ENCODE results near the gene CWC27. TPM values are rescaled to one million over a fixed set of nuclear protein-coding genes. Genes with fewer than 3 reads are reported as not detected.

CWC27 gene
- polyA plus RNA-seq, 1 of the 3 experiments (the other 2 are of a cell fraction) = 6.6 TPM

DNA sequence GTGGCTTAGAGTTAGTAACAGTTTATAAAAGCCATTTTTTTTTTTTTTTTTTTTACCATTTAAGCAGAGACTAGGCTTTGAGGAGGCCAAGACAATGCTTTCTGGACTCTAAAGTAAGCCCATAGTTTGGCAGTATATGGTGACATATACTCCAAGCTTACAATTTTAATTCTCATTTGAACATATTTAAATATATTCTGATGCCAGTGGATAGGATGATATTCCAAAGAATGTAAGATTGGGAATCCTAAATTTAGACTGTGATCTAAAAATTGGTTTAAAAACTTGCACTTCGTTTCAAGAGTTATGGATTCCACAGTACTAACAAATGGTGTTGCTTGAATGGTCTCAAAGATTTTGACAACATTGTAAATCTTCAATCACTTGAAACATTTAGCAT lies 112.1 kb downstream of the CWC27 start:
- no peak for TF ChIP-seq FOSL2 (IDR thresholded peaks at IDR 0.05; ENCODE audit: borderline replicate concordance, low read depth)
- TF ChIP-seq RAD21 (IDR thresholded peaks at IDR 0.05; ENCODE audit: low read length) = no peak
- no peak for TF ChIP-seq USF2 (IDR thresholded peaks at IDR 0.05; ENCODE audit: borderline replicate concordance, low read depth, low read length)
- TF ChIP-seq MEF2A (IDR thresholded peaks at IDR 0.05; ENCODE audit: borderline replicate concordance, low read depth) = no peak
- no peak for TF ChIP-seq GATA2 (CRISPR knock-in tag; IDR thresholded peaks at IDR 0.05)
- TF ChIP-seq REST (IDR thresholded peaks at IDR 0.05; ENCODE audit: low read depth, low read length) = no peak
- no peak for TF ChIP-seq USF1 (IDR thresholded peaks at IDR 0.05; ENCODE audit: borderline replicate concordance, low read depth)
- no peak overlapping the region for H3K27ac ChIP-seq (ENCODE audit: low read depth in 2 of 2, low read length in 1 of 2)
- ChIA-PET POLR2A (no interaction called here), CTCF (interaction anchor here (1.4 kb wide), 1 partner anchor 10 kb away, joined by 4 read pairs; no protein-coding TSS in a partner anchor)
- peaks cover 0 to 7% of the 10 kb centered on the region in 2 experiments for H3K36me3 ChIP-seq (replicated peaks in 1 of 2; ENCODE audit: control insufficient read depth in 1 of 2, insufficient read depth in 2 of 2, low read length in 1 of 2)
- H3K9me2 ChIP-seq = no peaks in the 10 kb centered on the region
- no peaks in the 10 kb centered on the region; a peak in 1 of 4 replicates for H3K4me1 ChIP-seq (ENCODE audit: control insufficient read depth in 1 of 2, insufficient read depth in 2 of 2, low read depth in 1 of 2, low read length in 1 of 2)
- H3K27me3 ChIP-seq (ENCODE audit: insufficient read depth) = no peaks in the 10 kb centered on the region
- H3K4me2 ChIP-seq = no peak overlapping the region
- H3F3A ChIP-seq (replicated peaks; ENCODE audit: insufficient read depth) = no peaks in the 10 kb centered on the region
- H3K9ac ChIP-seq = no peak overlapping the region
- H2AFZ ChIP-seq (ENCODE audit: low read depth) = no peak overlapping the region
- WGBS (ENCODE audit: low lambda C conversion rate) = 72% methylated on average over 1 of the region's 1 CpG
- DNase-seq = no peak
- H3K9me3 ChIP-seq = no peaks in the 10 kb centered on the region
- H3K79me2 ChIP-seq (ENCODE audit: insufficient read depth) = no peaks in the 10 kb centered on the region
- H3K4me3 ChIP-seq (ENCODE audit: low read depth in 2 of 2, low read length in 1 of 2) = no peak overlapping the region
- no peaks in the 10 kb centered on the region for H4K20me1 ChIP-seq (ENCODE audit: insufficient read depth)

DNA sequence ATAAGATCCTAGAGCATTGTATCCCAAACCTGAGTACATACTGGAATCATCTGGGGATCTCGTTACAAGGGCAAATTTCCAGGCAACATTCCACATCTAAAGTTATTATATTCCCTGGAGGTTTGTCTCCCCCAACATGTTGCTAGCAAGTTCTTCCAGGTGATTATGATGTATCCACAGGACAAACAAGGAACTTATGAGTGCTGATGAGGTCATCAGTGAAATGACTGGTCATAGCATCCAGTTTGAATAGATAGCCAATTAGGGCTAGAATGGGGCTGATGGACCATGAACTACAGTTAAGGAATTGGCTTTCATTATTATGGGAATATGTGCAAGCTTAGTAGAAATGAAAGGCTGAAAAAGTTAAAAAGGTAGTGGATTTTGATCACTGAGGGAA lies 115.2 kb downstream of the CWC27 start:
- no peaks in the 10 kb centered on the region for H3F3A ChIP-seq (replicated peaks; ENCODE audit: insufficient read depth)
- H3K9me3 ChIP-seq = no peaks in the 10 kb centered on the region
- whole genome bisulfite sequencing (ENCODE audit: low lambda C conversion rate) = 86% methylated on average over 1 of the region's 1 CpG
- H3K9ac ChIP-seq = no peak overlapping the region
- H3K36me3 ChIP-seq (replicated peaks in 1 of 2; ENCODE audit: control insufficient read depth in 1 of 2, insufficient read depth in 2 of 2, low read length in 1 of 2) = peaks cover 4 to 7% of the 10 kb centered on the region in 2 experiments
- POLR2A ChIA-PET = no interaction called here
- no peaks in the 10 kb centered on the region for H3K4me1 ChIP-seq (ENCODE audit: control insufficient read depth in 1 of 2, insufficient read depth in 2 of 2, low read depth in 1 of 2, low read length in 1 of 2)
- DNase-seq = no peak
- no peak overlapping the region for H3K4me2 ChIP-seq
- no peaks in the 10 kb centered on the region for H3K9me2 ChIP-seq
- CTCF ChIA-PET = no interaction called here
- no peak overlapping the region for H3K27ac ChIP-seq (ENCODE audit: low read depth in 2 of 2, low read length in 1 of 2)
- no peak overlapping the region for H2AFZ ChIP-seq (ENCODE audit: low read depth)
- H3K4me3 ChIP-seq (ENCODE audit: low read depth in 2 of 2, low read length in 1 of 2) = no peak overlapping the region
- no peaks in the 10 kb centered on the region for H3K79me2 ChIP-seq (ENCODE audit: insufficient read depth)
- no peak for TF ChIP-seq TCF12 (IDR thresholded peaks at IDR 0.05)
- no peaks in the 10 kb centered on the region for H4K20me1 ChIP-seq (ENCODE audit: insufficient read depth)
- no peaks in the 10 kb centered on the region for H3K27me3 ChIP-seq (ENCODE audit: insufficient read depth)

Measured in SK-N-SH (cell line).